ENCODE measurements around the gene RSBN1L.

DNA sequence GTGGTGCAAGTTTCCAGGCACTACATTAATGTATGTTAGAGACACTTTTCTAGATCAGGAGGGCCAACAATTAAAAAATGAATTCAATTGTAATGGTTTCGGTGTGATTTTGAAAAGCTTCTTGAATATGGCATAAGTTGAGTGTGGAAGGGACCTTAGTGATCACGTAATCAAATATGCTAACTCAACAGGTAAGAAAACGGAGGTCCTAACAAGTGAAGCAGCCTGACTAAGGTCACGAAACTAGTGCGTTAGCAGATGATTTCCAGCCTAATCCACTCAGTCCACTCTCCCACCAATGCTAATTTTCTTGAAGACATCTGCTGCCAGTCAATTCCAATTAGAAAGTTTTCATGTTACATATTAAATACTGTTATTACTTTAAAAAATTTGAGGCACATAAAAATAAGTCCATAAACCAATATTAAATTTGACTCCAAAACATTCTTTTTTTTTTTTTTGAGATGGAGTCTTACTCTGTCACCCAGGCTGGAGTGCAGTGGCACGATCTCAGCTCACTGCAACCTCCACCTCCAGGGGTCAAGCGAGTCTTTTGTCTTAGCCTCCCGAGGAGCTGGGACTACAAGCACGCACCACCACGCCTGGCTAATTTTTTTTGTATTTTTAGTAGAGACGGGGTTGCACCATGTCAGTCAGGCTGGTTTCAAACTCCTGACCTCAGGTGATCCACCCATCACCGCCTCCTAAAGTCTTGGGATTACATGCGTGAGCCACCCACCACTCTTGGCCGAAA lies 2.3 kb upstream of the RSBN1L start:
- TF ChIP-seq, protein P1, sequence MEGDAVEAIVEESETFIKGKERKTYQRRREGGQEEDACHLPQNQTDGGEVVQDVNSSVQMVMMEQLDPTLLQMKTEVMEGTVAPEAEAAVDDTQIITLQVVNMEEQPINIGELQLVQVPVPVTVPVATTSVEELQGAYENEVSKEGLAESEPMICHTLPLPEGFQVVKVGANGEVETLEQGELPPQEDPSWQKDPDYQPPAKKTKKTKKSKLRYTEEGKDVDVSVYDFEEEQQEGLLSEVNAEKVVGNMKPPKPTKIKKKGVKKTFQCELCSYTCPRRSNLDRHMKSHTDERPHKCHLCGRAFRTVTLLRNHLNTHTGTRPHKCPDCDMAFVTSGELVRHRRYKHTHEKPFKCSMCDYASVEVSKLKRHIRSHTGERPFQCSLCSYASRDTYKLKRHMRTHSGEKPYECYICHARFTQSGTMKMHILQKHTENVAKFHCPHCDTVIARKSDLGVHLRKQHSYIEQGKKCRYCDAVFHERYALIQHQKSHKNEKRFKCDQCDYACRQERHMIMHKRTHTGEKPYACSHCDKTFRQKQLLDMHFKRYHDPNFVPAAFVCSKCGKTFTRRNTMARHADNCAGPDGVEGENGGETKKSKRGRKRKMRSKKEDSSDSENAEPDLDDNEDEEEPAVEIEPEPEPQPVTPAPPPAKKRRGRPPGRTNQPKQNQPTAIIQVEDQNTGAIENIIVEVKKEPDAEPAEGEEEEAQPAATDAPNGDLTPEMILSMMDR (optimal IDR thresholded peaks at IDR 0.05 in 1 of 3, IDR thresholded peaks at IDR 0.05 in 1 of 3, conservative IDR thresholded peaks at IDR 0.05 in 1 of 3; ENCODE audit: extremely low read depth in 1 of 3, insufficient read depth in 2 of 3, low read length in 3 of 3): no peak
- no peak for TF ChIP-seq EZH2 (IDR thresholded peaks at IDR 0.05; ENCODE audit: low read length)

All from keratinocyte (primary cell).